ENCODE data around the gene SPINT1.

DNA sequence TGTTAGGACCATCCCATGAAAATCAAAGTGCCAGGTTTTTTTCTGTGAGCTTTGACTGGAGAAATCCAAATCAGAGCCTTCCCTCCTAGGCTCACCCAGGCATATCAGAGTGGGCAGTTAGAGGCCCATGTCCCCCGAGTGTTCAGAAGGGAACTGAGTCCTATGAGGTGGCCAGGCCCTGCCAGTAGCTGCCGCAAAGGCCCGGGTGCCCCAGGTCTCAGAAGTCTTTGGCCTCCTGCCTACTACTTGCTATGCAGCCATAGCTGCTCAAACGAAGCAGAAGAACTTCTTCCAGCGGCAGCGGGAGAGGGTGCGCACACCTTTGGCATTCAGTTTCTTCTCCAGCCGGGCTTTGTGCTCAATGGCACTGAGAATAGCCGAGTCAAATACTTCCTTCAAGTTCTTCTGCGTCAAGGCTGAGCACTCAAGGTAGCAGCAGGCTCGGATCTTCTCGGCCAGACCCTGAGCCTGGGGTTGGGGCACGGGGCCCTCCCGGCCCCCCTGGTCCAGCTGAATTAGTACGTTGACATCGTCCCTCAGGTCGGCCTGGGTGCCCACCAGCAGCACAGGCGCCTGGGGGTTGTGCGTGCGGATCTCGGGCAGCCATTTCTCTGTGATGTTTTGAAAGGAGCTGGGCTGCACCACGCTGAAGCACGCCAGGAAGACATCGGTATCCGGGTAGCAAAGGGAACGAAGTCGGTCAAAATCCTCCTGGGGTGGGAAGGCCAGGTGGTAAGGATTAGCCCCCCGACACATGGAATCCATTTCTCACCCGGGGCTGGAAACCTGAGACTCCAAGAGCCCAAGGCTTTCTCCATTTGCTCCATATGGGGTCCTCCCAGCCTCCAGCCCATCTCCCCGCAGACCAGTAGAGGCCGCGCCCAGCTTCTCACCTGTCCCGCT is 29.2 kb downstream of the SPINT1 start:
- TF ChIP-seq, protein P1, sequence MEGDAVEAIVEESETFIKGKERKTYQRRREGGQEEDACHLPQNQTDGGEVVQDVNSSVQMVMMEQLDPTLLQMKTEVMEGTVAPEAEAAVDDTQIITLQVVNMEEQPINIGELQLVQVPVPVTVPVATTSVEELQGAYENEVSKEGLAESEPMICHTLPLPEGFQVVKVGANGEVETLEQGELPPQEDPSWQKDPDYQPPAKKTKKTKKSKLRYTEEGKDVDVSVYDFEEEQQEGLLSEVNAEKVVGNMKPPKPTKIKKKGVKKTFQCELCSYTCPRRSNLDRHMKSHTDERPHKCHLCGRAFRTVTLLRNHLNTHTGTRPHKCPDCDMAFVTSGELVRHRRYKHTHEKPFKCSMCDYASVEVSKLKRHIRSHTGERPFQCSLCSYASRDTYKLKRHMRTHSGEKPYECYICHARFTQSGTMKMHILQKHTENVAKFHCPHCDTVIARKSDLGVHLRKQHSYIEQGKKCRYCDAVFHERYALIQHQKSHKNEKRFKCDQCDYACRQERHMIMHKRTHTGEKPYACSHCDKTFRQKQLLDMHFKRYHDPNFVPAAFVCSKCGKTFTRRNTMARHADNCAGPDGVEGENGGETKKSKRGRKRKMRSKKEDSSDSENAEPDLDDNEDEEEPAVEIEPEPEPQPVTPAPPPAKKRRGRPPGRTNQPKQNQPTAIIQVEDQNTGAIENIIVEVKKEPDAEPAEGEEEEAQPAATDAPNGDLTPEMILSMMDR (IDR thresholded peaks at IDR 0.05) = no peak
- TF ChIP-seq POLR2AphosphoS5 (IDR thresholded peaks at IDR 0.05) = no peak
